Umbilical cord (tissue), 2 donors: ENCODE measurements around the gene THY1. TPM values are rescaled to one million over a fixed set of nuclear protein-coding genes. Genes with fewer than 3 reads are reported as not detected.

ENCODE experiments used
- DNase-seq: peaks from one replicate; pipeline ENCODE4 v3.0.0-alpha.2; 2015; ENCODE audit warnings: low spot score
- total RNA-seq: library from RNA; depleted of rRNA; stranded (reverse); fragments of >200 nt; gene quantifications from one replicate; pipeline ENCODE4 v1.2.3, GENCODE V29; 2014; ENCODE audit warnings: low replicate concordance; ENCODE audit not compliant: insufficient read depth

THY1 gene
- total RNA-seq, 1 donor from 2014 or later = 148 TPM

DNA sequence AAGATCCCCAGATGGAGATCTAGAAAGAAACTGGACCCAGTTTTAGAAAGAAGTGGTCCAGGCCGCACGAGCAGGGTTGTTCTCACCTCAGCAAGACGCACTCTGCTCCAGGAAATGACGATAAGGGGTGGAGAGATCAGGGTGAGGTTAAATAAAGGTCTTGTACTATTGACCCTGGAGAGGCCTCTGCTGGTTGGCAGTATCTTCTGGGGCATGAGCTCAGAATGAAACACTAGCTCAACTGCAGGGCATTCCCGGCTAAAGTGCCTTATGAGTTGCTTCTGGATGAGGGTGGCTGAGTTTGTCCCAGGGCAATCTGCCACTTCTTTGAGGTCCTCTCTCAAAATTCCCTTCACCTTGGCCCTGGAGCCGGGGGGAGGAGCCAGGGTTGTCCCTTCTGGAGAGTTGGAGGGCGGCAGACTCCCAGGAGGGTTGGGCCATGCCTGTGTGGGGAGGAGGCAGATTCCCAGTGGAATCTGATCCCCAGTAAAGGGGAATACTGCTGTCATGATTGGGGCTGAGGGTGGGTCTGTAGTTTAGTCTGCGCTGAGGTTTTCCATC, 52.4 kb downstream of the THY1 start:
- DNase-seq = no peak

- DNase-seq = no peak
Measured at GRCh38 chr11:119369132-119369925, 53.6 kb downstream of the THY1 start.

- DNase-seq = peak; percentile 70
Measured at GRCh38 chr11:119368121-119369034, 54.6 kb downstream of the THY1 start.

DNA sequence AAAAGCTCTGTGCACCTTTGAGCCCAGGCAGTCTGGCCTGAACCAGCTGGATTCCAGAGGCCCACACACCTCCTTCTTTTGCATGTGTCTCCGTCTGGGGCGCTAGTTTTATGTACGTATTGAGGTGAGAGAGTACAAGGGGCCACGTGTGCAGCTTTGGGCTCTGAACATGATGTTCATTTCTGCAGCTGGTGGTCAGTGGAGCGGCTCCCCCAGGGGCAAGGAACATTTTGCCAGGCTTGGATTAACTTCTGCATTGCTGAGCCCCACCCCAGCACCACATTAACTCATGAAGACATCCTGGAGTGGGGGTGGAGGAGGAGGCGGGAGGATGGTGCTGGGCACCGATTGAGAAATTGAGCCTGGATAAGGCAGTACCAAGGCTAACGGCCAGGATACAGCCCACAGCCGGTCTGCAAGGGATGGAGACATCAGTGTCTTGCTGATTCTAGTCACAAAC, 55.3 kb downstream of the THY1 start:
- DNase-seq = no peak

Other genes starting within 250 kb of the THY1 start
- gene NHERF4, start 237.7 kb downstream of the THY1 start, total RNA-seq = not detected
- gene CBL, start 216.8 kb downstream of the THY1 start, total RNA-seq = 11.3 TPM
- gene MCAM, start 106.0 kb downstream of the THY1 start, total RNA-seq = 879 TPM
- 0.72 TPM for gene RNF26, start 88.6 kb downstream of the THY1 start, total RNA-seq
- gene C1QTNF5, start 82.3 kb downstream of the THY1 start, total RNA-seq = 14.9 TPM
- 2.9 TPM for gene MFRP, start 76.5 kb downstream of the THY1 start, total RNA-seq
- 2.9 TPM for gene USP2, start 41.5 kb downstream of the THY1 start, total RNA-seq